Loucy (cell line): ENCODE data around the gene GATD1.

Experiments used
- H2AFZ ChIP-seq: fragments of 200-600 bp; sonication (generic); 2 replicates; pipeline ENCODE4 v1.6.0; 2016; ENCODE audit warnings: antibody characterized with exemption, mild to moderate bottlenecking, low read length, moderate library complexity
- H3F3A ChIP-seq: fragments of 200-600 bp; 2 replicates; pipeline ENCODE4 v1.6.0; 2016; ENCODE audit warnings: antibody characterized with exemption, low read depth, mild to moderate bottlenecking
- H3K27me3 ChIP-seq: fragments of 200-600 bp; sonication (generic); 2 replicates; pipeline ENCODE4 v1.6.1; 2014; ENCODE audit warnings: low read length, mild to moderate bottlenecking; ENCODE audit not compliant: insufficient read depth, poor library complexity, severe bottlenecking
- H3K36me3 ChIP-seq: fragments of 200-600 bp; sonication (generic); 2 replicates; pipeline ENCODE4 v1.6.1; 2016; ENCODE audit warnings: low read length; ENCODE audit not compliant: insufficient read depth
- H3K4me1 ChIP-seq: fragments of 200-600 bp; sonication (generic); 2 replicates; pipeline ENCODE4 v1.5.1; 2014; ENCODE audit warnings: low read length, mild to moderate bottlenecking; ENCODE audit not compliant: insufficient read depth, poor library complexity, severe bottlenecking
- H3K4me2 ChIP-seq: fragments of 200-600 bp; sonication (generic); 2 replicates; pipeline ENCODE4 v1.6.0; 2014; ENCODE audit warnings: antibody characterized with exemption, low read length, low read depth, mild to moderate bottlenecking; ENCODE audit not compliant: poor library complexity, severe bottlenecking
- H3K4me3 ChIP-seq: fragments of 200-600 bp; sonication (generic); 2 replicates; pipeline ENCODE4 v1.5.1; 2014; ENCODE audit warnings: low read length, mild to moderate bottlenecking, mixed read lengths; ENCODE audit not compliant: poor library complexity, severe bottlenecking
- H3K79me2 ChIP-seq: fragments of 200-600 bp; sonication (generic); 2 replicates; pipeline ENCODE4 v1.6.1; 2014; ENCODE audit warnings: low read length; ENCODE audit not compliant: insufficient read depth
- H3K9ac ChIP-seq: fragments of 200-600 bp; sonication (generic); 2 replicates; pipeline ENCODE4 v1.6.0; 2014; ENCODE audit warnings: mild to moderate bottlenecking, low read depth, low read length, moderate library complexity; ENCODE audit not compliant: poor library complexity, severe bottlenecking
- H3K9me2 ChIP-seq: fragments of 200-600 bp; sonication (generic); replicated peaks from 2 replicates; pipeline ENCODE4 v1.6.1; 2016; ENCODE audit warnings: low read depth, low read length, mixed read lengths
- H3K9me3 ChIP-seq: fragments of 200-600 bp; sonication (generic); 2 replicates; pipeline ENCODE4 v1.6.1; 2014; ENCODE audit warnings: mild to moderate bottlenecking, antibody characterized with exemption, low read length, low read depth; ENCODE audit not compliant: insufficient read depth
- H4K20me1 ChIP-seq: fragments of 200-600 bp; sonication (generic); 2 replicates; pipeline ENCODE4 v1.6.0; 2014; ENCODE audit warnings: antibody characterized with exemption, low read length, mild to moderate bottlenecking; ENCODE audit not compliant: insufficient read depth, poor library complexity, severe bottlenecking
- EZH2phosphoT487 ChIP-seq: fragments of 200-600 bp; IDR thresholded peaks from 2 replicates; pipeline ENCODE4 v1.6.1; 2018; ENCODE audit warnings: antibody characterized with exemption, mild to moderate bottlenecking, moderate library complexity, borderline replicate concordance
- TF ChIP-seq, protein P1 (sequence below): fragments of 200-600 bp; sonication (generic); conservative IDR thresholded peaks from 2 replicates; pipeline ENCODE4 v1.5.1; 2014; ENCODE audit warnings: mild to moderate bottlenecking, antibody characterized with exemption, low read length

The GATD1 gene

DNA sequence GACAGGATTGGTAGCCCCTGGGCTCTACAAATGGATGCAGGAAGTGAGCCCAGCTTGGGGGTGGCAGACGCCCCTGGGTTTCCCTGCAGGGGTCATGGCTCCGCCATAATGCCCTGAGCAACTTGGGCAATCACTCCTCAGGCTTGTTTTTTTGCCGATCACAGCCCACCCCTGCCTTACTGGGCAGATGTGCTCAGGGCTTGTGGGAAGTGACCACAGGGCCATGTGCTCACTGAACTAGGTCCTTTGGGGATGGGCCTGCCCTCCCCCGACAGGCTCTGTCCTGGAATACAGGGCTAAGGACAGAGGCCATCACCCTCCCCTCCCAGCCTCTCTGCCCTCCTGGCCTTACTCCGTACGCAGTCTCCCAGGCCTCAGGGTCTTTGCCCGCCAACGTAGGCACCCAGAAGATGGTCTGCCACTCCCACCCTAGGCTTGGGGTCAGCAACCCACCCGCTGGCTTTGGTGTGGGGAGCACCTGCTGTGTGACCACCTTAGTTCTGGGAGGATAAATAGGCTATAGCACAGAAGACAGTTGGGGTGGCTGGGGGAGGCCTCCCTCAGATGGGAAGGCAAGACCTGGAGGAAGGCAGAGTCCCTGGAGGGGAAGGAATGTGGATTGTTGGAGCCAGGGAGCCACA lies 36.3 kb upstream of the GATD1 start:
- H3K9me3 ChIP-seq = no peaks in the 10 kb centered on the region
- no peak for TF ChIP-seq EZH2phosphoT487
- TF ChIP-seq, protein P1, sequence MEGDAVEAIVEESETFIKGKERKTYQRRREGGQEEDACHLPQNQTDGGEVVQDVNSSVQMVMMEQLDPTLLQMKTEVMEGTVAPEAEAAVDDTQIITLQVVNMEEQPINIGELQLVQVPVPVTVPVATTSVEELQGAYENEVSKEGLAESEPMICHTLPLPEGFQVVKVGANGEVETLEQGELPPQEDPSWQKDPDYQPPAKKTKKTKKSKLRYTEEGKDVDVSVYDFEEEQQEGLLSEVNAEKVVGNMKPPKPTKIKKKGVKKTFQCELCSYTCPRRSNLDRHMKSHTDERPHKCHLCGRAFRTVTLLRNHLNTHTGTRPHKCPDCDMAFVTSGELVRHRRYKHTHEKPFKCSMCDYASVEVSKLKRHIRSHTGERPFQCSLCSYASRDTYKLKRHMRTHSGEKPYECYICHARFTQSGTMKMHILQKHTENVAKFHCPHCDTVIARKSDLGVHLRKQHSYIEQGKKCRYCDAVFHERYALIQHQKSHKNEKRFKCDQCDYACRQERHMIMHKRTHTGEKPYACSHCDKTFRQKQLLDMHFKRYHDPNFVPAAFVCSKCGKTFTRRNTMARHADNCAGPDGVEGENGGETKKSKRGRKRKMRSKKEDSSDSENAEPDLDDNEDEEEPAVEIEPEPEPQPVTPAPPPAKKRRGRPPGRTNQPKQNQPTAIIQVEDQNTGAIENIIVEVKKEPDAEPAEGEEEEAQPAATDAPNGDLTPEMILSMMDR = no peak
- H3K4me1 ChIP-seq = peaks cover 20% of the 10 kb centered on the region
- H3F3A ChIP-seq = no peaks in the 10 kb centered on the region
- H3K9me2 ChIP-seq = no peaks in the 10 kb centered on the region
- no peak overlapping the region for H3K4me2 ChIP-seq
- H3K79me2 ChIP-seq = peaks cover 45% of the 10 kb centered on the region
- H3K27me3 ChIP-seq = peaks cover 5% of the 10 kb centered on the region
- H3K36me3 ChIP-seq = peaks cover 20% of the 10 kb centered on the region; the same call in 1 of the 2 replicates
- no peak overlapping the region for H2AFZ ChIP-seq
- H3K9ac ChIP-seq = no peak overlapping the region
- no peak overlapping the region for H3K4me3 ChIP-seq
- H4K20me1 ChIP-seq = peaks cover 30% of the 10 kb centered on the region

DNA sequence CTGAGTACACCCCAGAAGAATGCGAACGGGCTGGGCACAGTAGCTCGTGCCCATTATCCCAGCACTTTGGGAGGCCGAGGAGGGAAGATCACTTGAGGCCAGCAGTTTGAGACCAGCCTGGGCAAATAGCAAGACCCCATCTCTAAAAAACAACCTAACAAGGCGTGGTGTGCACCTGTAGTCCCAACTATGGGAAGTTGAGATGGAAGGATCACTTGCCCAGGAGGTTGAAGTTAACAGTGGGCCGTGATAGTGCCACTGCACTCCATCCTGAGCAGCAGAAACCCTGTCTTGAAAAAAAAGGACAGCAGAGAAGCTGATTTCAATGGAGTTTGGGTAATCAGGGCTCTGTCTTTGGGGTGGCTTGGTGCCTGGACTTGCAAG lies 35.8 kb upstream of the GATD1 start:
- Histone ChIP-seq H3K4me1 (peaks cover 24% of the 10 kb centered on the region), H3K4me2 (peak overlapping the region; percentile 84), H2AFZ (no peak overlapping the region), H3K9ac (no peak overlapping the region), H3F3A (no peaks in the 10 kb centered on the region), H3K79me2 (peaks cover 50% of the 10 kb centered on the region), H4K20me1 (peaks cover 30% of the 10 kb centered on the region), H3K9me3 (no peaks in the 10 kb centered on the region), H3K27me3 (peaks cover 5% of the 10 kb centered on the region), H3K4me3 (no peak overlapping the region), H3K9me2 (no peaks in the 10 kb centered on the region), H3K36me3 (peaks cover 20% of the 10 kb centered on the region; the same call in 1 of the 2 replicates)
- TF ChIP-seq, protein P1 = no peak
- no peak for TF ChIP-seq EZH2phosphoT487

GRCh38 chr11:812390-812789 lies 35.1 kb upstream of the GATD1 start:
- Histone ChIP-seq H3K79me2 (peaks cover 55% of the 10 kb centered on the region), H3K9ac (peak overlapping the region; percentile 93), H3F3A (no peaks in the 10 kb centered on the region), H3K4me2 (peak overlapping the region; percentile 84), H3K9me3 (no peaks in the 10 kb centered on the region), H3K27me3 (peaks cover 5% of the 10 kb centered on the region), H3K9me2 (no peaks in the 10 kb centered on the region), H3K4me1 (peaks cover 24% of the 10 kb centered on the region), H4K20me1 (peaks cover 30% of the 10 kb centered on the region), H2AFZ (no peak overlapping the region), H3K4me3 (peak overlapping the region; percentile 89), H3K36me3 (peaks cover 20% of the 10 kb centered on the region; the same call in 1 of the 2 replicates)
- no peak for TF ChIP-seq EZH2phosphoT487
- TF ChIP-seq, protein P1 = no peak
